A549 (cell line): ENCODE results near the gene CIAO2B. TPM values are rescaled to one million over a fixed set of nuclear protein-coding genes. Genes with fewer than 3 reads are reported as not detected.

Source experiments
- ATAC-seq, 2 experiments: fragments of 200-7000 bp in 1 of 2; fragments of >200 bp in 1 of 2; cut with Nextera tagmentation in 1 of 2; cut with Tn5 transposase in 1 of 2; 3 replicates each; pipeline versions ENCODE4 v1.8.0 to v1.9.1; 2018 to 2020; ENCODE audit warnings: mild to moderate bottlenecking in 1 of 2, moderate library complexity in 1 of 2
- CTCF ChIA-PET: fragments of 300-600 bp; sonication (Branson Sonifier 250); formaldehyde crosslinking; extraction: SDS; loops from one replicate; lab custom pipeline; 2021; ENCODE audit warnings: antibody characterized with exemption, inconsistent platforms; lab: Yijun Ruan, JAX
- POLR2A ChIA-PET: fragments of 350-600 bp; formaldehyde crosslinking; extraction: SDS; loops from one replicate; lab custom pipeline; 2021; ENCODE audit warnings: antibody characterized with exemption, inconsistent platforms; lab: Yijun Ruan, JAX
- DNase-seq, 2 experiments: peaks; one replicate each; pipeline versions ENCODE4 v3.0.0 to v3.0.0-alpha.2; 2011 to 2016; ENCODE audit warnings: low read depth in 1 of 2, low spot score in 1 of 2
- FAIRE-seq: peaks from 2 replicates; lab custom pipeline; 2011; peaks lifted over from hg19 to GRCh38; lab: Jason Lieb, UNC
- H3K27ac ChIP-seq, 2 experiments: fragments of >200 bp; sonication (Bioruptor Twin); formaldehyde crosslinking; 3 replicates each; pipeline ENCODE4 v1.5.1; 2016 to 2017
- H3K4me1 ChIP-seq: fragments of >200 bp; sonication (Bioruptor Twin); formaldehyde crosslinking; 3 replicates; pipeline ENCODE4 v1.6.1; 2016
- H3K4me2 ChIP-seq: fragments of >200 bp; sonication (Bioruptor Twin); formaldehyde crosslinking; 3 replicates; pipeline ENCODE4 v1.6.1; 2016
- H3K4me3 ChIP-seq: fragments of >200 bp; sonication (Bioruptor Twin); formaldehyde crosslinking; 3 replicates; pipeline ENCODE4 v1.5.1; 2016
- H3K9me3 ChIP-seq: fragments of >200 bp; sonication (Bioruptor Twin); formaldehyde crosslinking; 3 replicates; pipeline ENCODE4 v1.6.1; 2016
- CBX2 ChIP-seq: fragments of 200-600 bp; sonication (generic); IDR thresholded peaks from 2 replicates; pipeline ENCODE4 v1.6.1; 2016; ENCODE audit warnings: low read depth, mild to moderate bottlenecking, borderline replicate concordance
- EHMT2 ChIP-seq: fragments of 200-600 bp; sonication (generic); IDR thresholded peaks from 2 replicates; pipeline ENCODE4 v1.6.1; 2016; ENCODE audit warnings: antibody characterized with exemption, low read depth, mild to moderate bottlenecking, moderate library complexity
- HOXB5 ChIP-seq: fragments of 250-450 bp; sonication (Bioruptor Pico); IDR thresholded peaks from 2 replicates; pipeline ENCODE4 v1.5.0; 2020; ENCODE audit warnings: mild to moderate bottlenecking, moderate library complexity
- JUN ChIP-seq, 2 experiments: fragments of >200 bp; sonication (Bioruptor Twin); formaldehyde crosslinking; IDR thresholded peaks; 2 replicates in 1 of 2; 3 replicates in 1 of 2; pipeline ENCODE4 v1.6.1; 2016 to 2017
- MAZ ChIP-seq: fragments of 150-350 bp; IDR thresholded peaks from 2 replicates; pipeline ENCODE4 v1.6.1; 2014; ENCODE audit warnings: antibody characterized with exemption, low read depth, low read length, borderline replicate concordance
- NPAS2 ChIP-seq: fragments of 250-450 bp; sonication (Bioruptor Pico); IDR thresholded peaks from 2 replicates; pipeline ENCODE4 v1.8.0; 2022; ENCODE audit warnings: mild to moderate bottlenecking, moderate library complexity, borderline replicate concordance
- POLR2A ChIP-seq: IDR thresholded peaks from 2 replicates; pipeline ENCODE4 v1.6.1; 2012; ENCODE audit warnings: mild to moderate bottlenecking, low read length
- POLR2AphosphoS2 ChIP-seq: conservative IDR thresholded peaks from 2 replicates; pipeline ENCODE4 v1.6.1; 2012; ENCODE audit warnings: low read length, improper control_type of control experiment, inconsistent platforms
- ZC3H11A ChIP-seq: fragments of 450-650 bp; IDR thresholded peaks from 2 replicates; pipeline ENCODE4 v1.6.1; 2014; ENCODE audit warnings: antibody characterized with exemption, mild to moderate bottlenecking
- ZSCAN20 ChIP-seq: fragments of 250-450 bp; sonication (Bioruptor Pico); IDR thresholded peaks from 2 replicates; pipeline ENCODE4 v1.8.0; 2022; ENCODE audit warnings: mild to moderate bottlenecking, moderate library complexity
- WGBS: methylation state at CpG from one replicate; pipeline ENCODE4 v1.1.6; 2017; ENCODE audit errors: missing lambda C conversion rate; 5-methylcytosine and 5-hydroxymethylcytosine counted together
- polyA plus RNA-seq, 4 experiments: library from polyadenylated mRNA; depleted of rRNA in 3 of 4; stranded (reverse); fragments of >200 nt; fragmentation: RNase III in 1 of 4; extraction: RNeasy Plus Mini Kit Qiagen cat#74134 plus additional on column Dnase treatment in 1 of 4; gene quantifications; 2 replicates in 3 of 4; 3 replicates in 1 of 4; pipeline ENCODE4 v1.2.3, GENCODE V29; 2011 to 2017
- TF ChIP-seq, protein P1 (sequence below): fragments of 250-450 bp; sonication (Bioruptor Pico); IDR thresholded peaks from 2 replicates; pipeline ENCODE4 v1.5.0; 2020; ENCODE audit warnings: low read depth, mild to moderate bottlenecking, moderate library complexity
- TF ChIP-seq, protein P2 (sequence below): fragments of 450-650 bp; IDR thresholded peaks from 2 replicates; pipeline ENCODE4 v1.6.1; 2014; ENCODE audit warnings: antibody characterized with exemption
- TF ChIP-seq, protein P3 (sequence below): fragments of 200-600 bp; sonication (generic); IDR thresholded peaks from 2 replicates; pipeline ENCODE4 v1.6.1; 2016; ENCODE audit warnings: antibody characterized with exemption, mild to moderate bottlenecking, moderate library complexity
- TF ChIP-seq, protein P4 (sequence below): IDR thresholded peaks from 2 replicates; pipeline ENCODE4 v1.6.1; 2012
- TF ChIP-seq, protein P5 (sequence below): IDR thresholded peaks from 2 replicates; pipeline ENCODE4 v1.6.1; 2012
- TF ChIP-seq, protein P6 (sequence below): fragments of >200 bp; sonication (Bioruptor Twin); formaldehyde crosslinking; IDR thresholded peaks from 3 replicates; pipeline ENCODE4 v1.6.1; 2016

Gene CIAO2B
- polyA plus RNA-seq, 2 of the 4 experiments (the other 2 are of a cell fraction), result 134 to 140 TPM

DNA sequence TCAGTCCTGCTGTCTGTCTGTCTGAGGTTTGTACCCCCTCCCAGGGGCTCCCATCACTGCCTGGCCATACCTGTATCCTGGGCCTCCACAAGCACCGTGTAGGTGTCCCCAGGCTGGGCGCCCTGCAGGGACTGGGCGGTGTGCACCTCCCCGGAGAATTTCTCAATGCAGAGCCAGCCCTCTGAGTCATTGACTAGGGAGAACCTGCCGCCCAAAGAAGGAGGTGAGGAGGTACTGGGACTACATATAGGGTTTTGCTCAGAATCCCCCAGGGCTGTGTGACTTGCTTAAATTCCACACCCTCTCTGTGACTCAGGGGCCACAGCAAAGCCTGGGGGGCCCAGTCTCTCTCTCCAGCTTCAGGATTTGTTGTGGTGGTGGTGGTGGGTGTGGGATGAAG, 23.1 kb downstream of the CIAO2B start:
- TF ChIP-seq, protein P1, sequence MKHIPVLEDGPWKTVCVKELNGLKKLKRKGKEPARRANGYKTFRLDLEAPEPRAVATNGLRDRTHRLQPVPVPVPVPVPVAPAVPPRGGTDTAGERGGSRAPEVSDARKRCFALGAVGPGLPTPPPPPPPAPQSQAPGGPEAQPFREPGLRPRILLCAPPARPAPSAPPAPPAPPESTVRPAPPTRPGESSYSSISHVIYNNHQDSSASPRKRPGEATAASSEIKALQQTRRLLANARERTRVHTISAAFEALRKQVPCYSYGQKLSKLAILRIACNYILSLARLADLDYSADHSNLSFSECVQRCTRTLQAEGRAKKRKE, result no peak
- TF ChIP-seq POLR2A, result no peak
- no peak for TF ChIP-seq POLR2AphosphoS2
- TF ChIP-seq ZC3H11A, result no peak
- TF ChIP-seq, protein P2, sequence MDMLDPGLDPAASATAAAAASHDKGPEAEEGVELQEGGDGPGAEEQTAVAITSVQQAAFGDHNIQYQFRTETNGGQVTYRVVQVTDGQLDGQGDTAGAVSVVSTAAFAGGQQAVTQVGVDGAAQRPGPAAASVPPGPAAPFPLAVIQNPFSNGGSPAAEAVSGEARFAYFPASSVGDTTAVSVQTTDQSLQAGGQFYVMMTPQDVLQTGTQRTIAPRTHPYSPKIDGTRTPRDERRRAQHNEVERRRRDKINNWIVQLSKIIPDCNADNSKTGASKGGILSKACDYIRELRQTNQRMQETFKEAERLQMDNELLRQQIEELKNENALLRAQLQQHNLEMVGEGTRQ, result no peak
- CTCF ChIA-PET, result interaction anchor here (0.9 to 40.8 kb wide), 5 partner anchors 4 to 244 kb away, joined by 3 to 837 read pairs (median 7); partner anchors contain the start of genes CDH16, NAE1, PDP2 and RRAD
- 38% methylated on average over 5 of the region's 5 CpGs for WGBS
- Histone ChIP-seq H3K4me3 (no peak overlapping the region), H3K4me2 (no peak overlapping the region), H3K4me1 (peaks cover 7% of the 10 kb centered on the region; the same call in 1 of the 3 replicates), H3K27ac (no peak overlapping the region), H3K9me3 (no peaks in the 10 kb centered on the region)
- DNase-seq (no peak), ATAC-seq (peak; percentile 19 to 20; a peak in 4 of 6 replicates), FAIRE-seq (no peak)
- POLR2A ChIA-PET, result no interaction called here

DNA sequence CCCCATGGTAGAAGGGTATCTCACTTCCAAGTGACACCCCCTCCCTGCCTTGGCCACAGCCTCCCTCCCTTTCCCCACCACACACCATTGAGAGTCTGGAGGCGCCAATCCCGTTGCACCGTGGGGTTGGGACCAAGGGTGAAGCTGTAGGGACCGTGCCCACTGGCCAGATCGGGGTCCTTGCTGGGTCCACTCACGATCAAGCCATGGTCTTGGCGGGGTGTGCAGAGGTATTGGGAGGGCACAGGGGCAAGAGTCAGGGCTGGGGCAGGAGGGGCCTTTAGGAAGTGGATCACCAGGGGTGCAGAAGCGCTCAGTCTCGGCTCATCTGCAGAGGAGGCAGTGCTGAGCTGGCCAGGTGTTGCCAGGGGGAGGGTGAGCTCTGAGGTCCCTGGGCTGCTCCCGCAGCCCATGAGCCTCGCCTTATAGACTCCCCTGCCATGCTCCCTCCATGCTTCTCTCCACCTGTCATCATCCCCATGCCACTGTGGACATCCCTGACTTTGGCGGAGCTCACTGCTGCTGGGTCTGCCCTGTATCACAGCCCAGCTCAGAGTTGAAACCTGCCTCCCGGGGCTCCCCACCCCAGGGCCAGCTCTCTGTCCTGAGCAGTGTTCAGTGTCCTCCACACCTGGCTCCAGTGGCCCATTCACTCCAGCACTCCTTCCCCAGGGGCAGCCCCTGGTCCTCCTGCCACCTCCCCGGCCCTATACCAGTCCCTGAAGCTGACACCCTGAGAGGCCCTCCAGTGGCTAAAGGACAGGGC, 23.8 kb downstream of the CIAO2B start:
- Histone ChIP-seq H3K9me3 (no peaks in the 10 kb centered on the region), H3K4me3 (no peak overlapping the region), H3K27ac (no peak overlapping the region), H3K4me1 (peaks cover 8% of the 10 kb centered on the region; the same call in 2 of the 3 replicates), H3K4me2 (no peak overlapping the region)
- WGBS, result 59% methylated on average over 13 of the region's 14 CpGs
- ATAC-seq (peak; percentile 16; a peak in 4 of 6 replicates), FAIRE-seq (no peak), DNase-seq (no peak)
- ChIA-PET POLR2A (no interaction called here), CTCF (interaction anchor here (0.5 to 40.8 kb wide), 12 partner anchors 4 to 290 kb away, joined by 3 to 837 read pairs (median 3); partner anchors contain the start of genes CDH16, NAE1, PDP2 and RRAD)
- TF ChIP-seq, protein P3, sequence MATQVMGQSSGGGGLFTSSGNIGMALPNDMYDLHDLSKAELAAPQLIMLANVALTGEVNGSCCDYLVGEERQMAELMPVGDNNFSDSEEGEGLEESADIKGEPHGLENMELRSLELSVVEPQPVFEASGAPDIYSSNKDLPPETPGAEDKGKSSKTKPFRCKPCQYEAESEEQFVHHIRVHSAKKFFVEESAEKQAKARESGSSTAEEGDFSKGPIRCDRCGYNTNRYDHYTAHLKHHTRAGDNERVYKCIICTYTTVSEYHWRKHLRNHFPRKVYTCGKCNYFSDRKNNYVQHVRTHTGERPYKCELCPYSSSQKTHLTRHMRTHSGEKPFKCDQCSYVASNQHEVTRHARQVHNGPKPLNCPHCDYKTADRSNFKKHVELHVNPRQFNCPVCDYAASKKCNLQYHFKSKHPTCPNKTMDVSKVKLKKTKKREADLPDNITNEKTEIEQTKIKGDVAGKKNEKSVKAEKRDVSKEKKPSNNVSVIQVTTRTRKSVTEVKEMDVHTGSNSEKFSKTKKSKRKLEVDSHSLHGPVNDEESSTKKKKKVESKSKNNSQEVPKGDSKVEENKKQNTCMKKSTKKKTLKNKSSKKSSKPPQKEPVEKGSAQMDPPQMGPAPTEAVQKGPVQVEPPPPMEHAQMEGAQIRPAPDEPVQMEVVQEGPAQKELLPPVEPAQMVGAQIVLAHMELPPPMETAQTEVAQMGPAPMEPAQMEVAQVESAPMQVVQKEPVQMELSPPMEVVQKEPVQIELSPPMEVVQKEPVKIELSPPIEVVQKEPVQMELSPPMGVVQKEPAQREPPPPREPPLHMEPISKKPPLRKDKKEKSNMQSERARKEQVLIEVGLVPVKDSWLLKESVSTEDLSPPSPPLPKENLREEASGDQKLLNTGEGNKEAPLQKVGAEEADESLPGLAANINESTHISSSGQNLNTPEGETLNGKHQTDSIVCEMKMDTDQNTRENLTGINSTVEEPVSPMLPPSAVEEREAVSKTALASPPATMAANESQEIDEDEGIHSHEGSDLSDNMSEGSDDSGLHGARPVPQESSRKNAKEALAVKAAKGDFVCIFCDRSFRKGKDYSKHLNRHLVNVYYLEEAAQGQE, result no peak
- no peak for TF ChIP-seq MAZ
- TF ChIP-seq CBX2, result no peak
- no peak for TF ChIP-seq ZSCAN20 (CRISPR knock-in tag)
- no peak for TF ChIP-seq EHMT2
- no peak for TF ChIP-seq HOXB5 (CRISPR knock-in tag)
- no peak for TF ChIP-seq JUN (IDR thresholded peaks at IDR 0.05)
- TF ChIP-seq, protein P4, sequence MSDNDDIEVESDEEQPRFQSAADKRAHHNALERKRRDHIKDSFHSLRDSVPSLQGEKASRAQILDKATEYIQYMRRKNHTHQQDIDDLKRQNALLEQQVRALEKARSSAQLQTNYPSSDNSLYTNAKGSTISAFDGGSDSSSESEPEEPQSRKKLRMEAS, result no peak
- TF ChIP-seq, protein P5, sequence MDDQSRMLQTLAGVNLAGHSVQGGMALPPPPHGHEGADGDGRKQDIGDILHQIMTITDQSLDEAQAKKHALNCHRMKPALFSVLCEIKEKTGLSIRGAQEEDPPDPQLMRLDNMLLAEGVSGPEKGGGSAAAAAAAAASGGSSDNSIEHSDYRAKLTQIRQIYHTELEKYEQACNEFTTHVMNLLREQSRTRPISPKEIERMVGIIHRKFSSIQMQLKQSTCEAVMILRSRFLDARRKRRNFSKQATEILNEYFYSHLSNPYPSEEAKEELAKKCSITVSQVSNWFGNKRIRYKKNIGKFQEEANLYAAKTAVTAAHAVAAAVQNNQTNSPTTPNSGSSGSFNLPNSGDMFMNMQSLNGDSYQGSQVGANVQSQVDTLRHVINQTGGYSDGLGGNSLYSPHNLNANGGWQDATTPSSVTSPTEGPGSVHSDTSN, result no peak
- TF ChIP-seq NPAS2 (CRISPR knock-in tag), result no peak
- TF ChIP-seq, protein P6, sequence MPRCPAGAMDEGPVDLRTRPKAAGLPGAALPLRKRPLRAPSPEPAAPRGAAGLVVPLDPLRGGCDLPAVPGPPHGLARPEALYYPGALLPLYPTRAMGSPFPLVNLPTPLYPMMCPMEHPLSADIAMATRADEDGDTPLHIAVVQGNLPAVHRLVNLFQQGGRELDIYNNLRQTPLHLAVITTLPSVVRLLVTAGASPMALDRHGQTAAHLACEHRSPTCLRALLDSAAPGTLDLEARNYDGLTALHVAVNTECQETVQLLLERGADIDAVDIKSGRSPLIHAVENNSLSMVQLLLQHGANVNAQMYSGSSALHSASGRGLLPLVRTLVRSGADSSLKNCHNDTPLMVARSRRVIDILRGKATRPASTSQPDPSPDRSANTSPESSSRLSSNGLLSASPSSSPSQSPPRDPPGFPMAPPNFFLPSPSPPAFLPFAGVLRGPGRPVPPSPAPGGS, result no peak
